CD14-positive monocyte (primary cell): ENCODE data around the gene ZCCHC17. TPM values are rescaled to one million over a fixed set of nuclear protein-coding genes. Genes with fewer than 3 reads are reported as not detected.

Experiments
- DNase-seq, 3 donors: peaks; one replicate each; pipeline ENCODE4 v3.0.0-alpha.2; 2011 to 2022
- H2AFZ ChIP-seq: 2 replicates; pipeline ENCODE4 v1.6.0; 2012; ENCODE audit warnings: mild to moderate bottlenecking, low read depth, low read length, inconsistent platforms; ENCODE audit not compliant: insufficient read depth, poor library complexity, severe bottlenecking
- H3K27ac ChIP-seq, 2 donors: 1 replicate in 1 of 2; 2 replicates in 1 of 2; pipeline ENCODE4 v1.5.1; 2012 to 2013; ENCODE audit warnings: low read length in 2 of 2, control low read depth in 1 of 2, inconsistent platforms in 1 of 2, low read depth in 1 of 2, mild to moderate bottlenecking in 1 of 2
- H3K27me3 ChIP-seq, 2 donors: one replicate each; pipeline versions ENCODE4 v1.6.0 to v1.6.1; 2011 to 2013; ENCODE audit warnings: low read length in 2 of 2; ENCODE audit not compliant: control insufficient read depth in 2 of 2, insufficient read depth in 2 of 2
- H3K36me3 ChIP-seq, 2 donors: replicated peaks in 1 of 2; 1 replicate in 1 of 2; 2 replicates in 1 of 2; pipeline versions ENCODE4 v1.5.1 to v1.6.1; 2012 to 2013; ENCODE audit warnings: low read length in 2 of 2, control low read depth in 1 of 2, inconsistent platforms in 1 of 2, mild to moderate bottlenecking in 1 of 2; ENCODE audit not compliant: insufficient read depth in 2 of 2, control insufficient read depth in 1 of 2
- H3K4me1 ChIP-seq, 2 donors: 1 replicate in 1 of 2; 2 replicates in 1 of 2; pipeline versions ENCODE4 v1.5.1 to v1.6.1; 2012 to 2013; ENCODE audit warnings: low read length in 2 of 2, control low read depth in 1 of 2, inconsistent platforms in 1 of 2, mild to moderate bottlenecking in 1 of 2, moderate library complexity in 1 of 2; ENCODE audit not compliant: insufficient read depth in 2 of 2, control insufficient read depth in 1 of 2
- H3K4me2 ChIP-seq: replicated peaks from 2 replicates; pipeline ENCODE3; 2012; ENCODE audit warnings: low read length, moderate library complexity, mild to moderate bottlenecking; ENCODE audit not compliant: poor library complexity, severe bottlenecking; ENCODE audit errors: extremely low read depth
- H3K4me3 ChIP-seq, 3 experiments: fragments of 200-600 bp in 1 of 3; sonication (generic) in 1 of 3; replicated peaks in 1 of 3; 1 replicate in 2 of 3; 2 replicates in 1 of 3; pipeline ENCODE4 v1.5.1; 2011 to 2013; ENCODE audit warnings: low read length in 3 of 3, mild to moderate bottlenecking in 3 of 3, control low read depth in 2 of 3, low read depth in 2 of 3, inconsistent platforms in 1 of 3, moderate library complexity in 1 of 3
- H3K79me2 ChIP-seq: 2 replicates; pipeline ENCODE4 v1.6.0; 2012; ENCODE audit warnings: mild to moderate bottlenecking, control low read depth, inconsistent platforms, low read length, moderate library complexity; ENCODE audit not compliant: insufficient read depth
- H3K9ac ChIP-seq: 2 replicates; pipeline ENCODE4 v1.6.0; 2017; ENCODE audit warnings: low read length, mild to moderate bottlenecking; ENCODE audit not compliant: insufficient read depth, poor library complexity, severe bottlenecking
- H3K9me3 ChIP-seq, 2 donors: replicated peaks in 1 of 2; 1 replicate in 1 of 2; 2 replicates in 1 of 2; pipeline versions ENCODE4 v1.5.1 to v1.6.1; 2012 to 2013; ENCODE audit warnings: low read length in 2 of 2, control low read depth in 1 of 2; ENCODE audit not compliant: control insufficient read depth in 1 of 2, insufficient read depth in 1 of 2
- H4K20me1 ChIP-seq: 2 replicates; pipeline ENCODE4 v1.6.0; 2012; ENCODE audit warnings: mild to moderate bottlenecking, low read length, control low read depth, moderate library complexity; ENCODE audit not compliant: insufficient read depth
- H3K27ac Mint-ChIP-seq, 7 donors: one replicate each; pipeline ENCODE4 v1.8.0; 2020; ENCODE audit warnings: mild to moderate bottlenecking in 7 of 7, mixed read lengths in 7 of 7, moderate library complexity in 6 of 7, inconsistent platforms in 2 of 7
- H3K27me3 Mint-ChIP-seq, 3 donors: one replicate each; pipeline ENCODE4 v1.8.0; 2021 to 2022; ENCODE audit warnings: low read depth in 3 of 3, mild to moderate bottlenecking in 3 of 3, mixed read lengths in 3 of 3, moderate library complexity in 3 of 3, inconsistent platforms in 1 of 3
- H3K36me3 Mint-ChIP-seq, 2 donors: one replicate each; pipeline ENCODE4 v1.8.0; 2020; ENCODE audit warnings: mixed read lengths in 2 of 2, inconsistent platforms in 1 of 2, mild to moderate bottlenecking in 1 of 2
- H3K4me1 Mint-ChIP-seq: one replicate; pipeline ENCODE4 v1.8.0; 2020; ENCODE audit warnings: mild to moderate bottlenecking, mixed read lengths
- H3K4me3 Mint-ChIP-seq, 2 donors: one replicate each; pipeline ENCODE4 v1.8.0; 2020; ENCODE audit warnings: mild to moderate bottlenecking in 2 of 2, mixed read lengths in 2 of 2, moderate library complexity in 1 of 2
- H3K9me3 Mint-ChIP-seq, 7 donors: one replicate each; pipeline ENCODE4 v1.8.0; 2020 to 2022; ENCODE audit warnings: mixed read lengths in 7 of 7, mild to moderate bottlenecking in 6 of 7, moderate library complexity in 6 of 7, inconsistent platforms in 2 of 7
- WGBS: methylation state at CpG from one replicate; pipeline ENCODE4 v1.1.5; 2013; ENCODE audit warnings: missing lambda C conversion rate; ENCODE audit not compliant: insufficient coverage; 5-methylcytosine and 5-hydroxymethylcytosine counted together
- intact Hi-C, 2 donors: fragments of 100-400 bp; cut with micrococcal nuclease; formaldehyde crosslinking; loops; one replicate each; pipeline versions ENCODE4 v1.15.0 to v1.15.1; 2023
- polyA plus RNA-seq, 3 donors: library from polyadenylated mRNA; depleted of rRNA in 1 of 3; unstranded in 2 of 3; stranded (reverse) in 1 of 3; fragments of 300-500 nt in 2 of 3; fragments of >200 nt in 1 of 3; fragmentation: Illumina TruSeq in 2 of 3; gene quantifications; 1 replicate in 2 of 3; 2 replicates in 1 of 3; pipeline ENCODE4 v1.2.3, GENCODE V29; 2012 to 2021
- TF ChIP-seq, protein P1 (sequence below): fragments of 200-600 bp; IDR thresholded peaks from one replicate; pipeline ENCODE4 v1.8.0; 2022; ENCODE audit warnings: antibody characterized with exemption, mild to moderate bottlenecking

Gene ZCCHC17
- polyA plus RNA-seq, 3 donors = 17.0 to 32.3 (median 29.3) TPM

DNA sequence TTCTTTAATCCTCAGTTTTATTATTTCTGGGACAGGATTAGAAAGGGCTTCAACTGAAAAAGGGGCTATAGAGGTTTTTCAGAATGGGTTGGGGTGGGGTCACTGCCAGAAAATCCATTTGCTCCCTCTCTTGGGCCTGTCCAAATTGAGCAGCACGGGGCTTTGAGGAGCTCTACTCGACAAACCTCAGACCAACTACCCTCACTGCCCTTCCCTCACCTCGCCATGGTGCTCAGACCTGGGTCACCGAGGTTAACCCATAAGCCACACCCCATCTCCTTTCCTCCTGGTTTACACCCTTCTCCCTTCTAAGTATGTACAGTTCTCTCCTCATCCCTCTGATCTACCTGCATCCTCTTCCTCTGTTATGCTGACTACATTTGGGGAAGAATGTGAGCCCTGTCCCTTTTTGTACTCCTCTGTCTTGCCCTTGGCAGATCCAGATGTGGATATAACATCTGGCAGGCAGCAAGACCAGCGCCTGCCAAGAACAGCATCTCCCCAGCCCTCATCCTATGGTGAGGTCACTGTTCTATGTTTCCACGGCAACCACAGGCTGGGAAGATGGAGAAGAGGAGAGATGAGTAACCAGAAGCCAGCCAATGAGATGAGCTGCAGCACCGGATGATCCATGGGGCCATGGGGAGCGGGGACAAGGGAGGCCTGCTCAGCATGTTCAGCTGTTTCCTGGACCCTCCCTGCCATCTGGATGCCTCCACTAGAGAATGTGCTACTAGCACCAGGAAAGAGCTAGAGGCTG, 79.7 kb downstream of the ZCCHC17 start:
- Mint-ChIP-seq H3K27me3 (peaks cover 20 to 28% (median 27%) of the 10 kb centered on the region in 3 donors), H3K27ac (no peak overlapping the region), H3K4me3 (no peak overlapping the region), H3K36me3 (peaks cover 0 to 7% of the 10 kb centered on the region in 2 donors), H3K9me3 (peaks cover 0 to 2% (median 0%) of the 10 kb centered on the region in 7 donors), H3K4me1 (peaks cover 17% of the 10 kb centered on the region)
- intact Hi-C loops = no loop called here
- 82% methylated on average over 7 of the region's 8 CpGs for WGBS
- DNase-seq = no peak
- Histone ChIP-seq H3K9ac (no peak overlapping the region), H3K79me2 (no peaks in the 10 kb centered on the region), H3K4me1 (peaks cover 12 to 16% of the 10 kb centered on the region in 2 donors), H3K27ac (no peak overlapping the region), H4K20me1 (no peaks in the 10 kb centered on the region), H3K4me2 (no peak overlapping the region), H3K27me3 (peaks cover 0 to 13% of the 10 kb centered on the region in 2 donors), H3K9me3 (no peaks in the 10 kb centered on the region), H3K36me3 (no peaks in the 10 kb centered on the region), H2AFZ (no peak overlapping the region), H3K4me3 (no peak overlapping the region)
- TF ChIP-seq, protein P1, sequence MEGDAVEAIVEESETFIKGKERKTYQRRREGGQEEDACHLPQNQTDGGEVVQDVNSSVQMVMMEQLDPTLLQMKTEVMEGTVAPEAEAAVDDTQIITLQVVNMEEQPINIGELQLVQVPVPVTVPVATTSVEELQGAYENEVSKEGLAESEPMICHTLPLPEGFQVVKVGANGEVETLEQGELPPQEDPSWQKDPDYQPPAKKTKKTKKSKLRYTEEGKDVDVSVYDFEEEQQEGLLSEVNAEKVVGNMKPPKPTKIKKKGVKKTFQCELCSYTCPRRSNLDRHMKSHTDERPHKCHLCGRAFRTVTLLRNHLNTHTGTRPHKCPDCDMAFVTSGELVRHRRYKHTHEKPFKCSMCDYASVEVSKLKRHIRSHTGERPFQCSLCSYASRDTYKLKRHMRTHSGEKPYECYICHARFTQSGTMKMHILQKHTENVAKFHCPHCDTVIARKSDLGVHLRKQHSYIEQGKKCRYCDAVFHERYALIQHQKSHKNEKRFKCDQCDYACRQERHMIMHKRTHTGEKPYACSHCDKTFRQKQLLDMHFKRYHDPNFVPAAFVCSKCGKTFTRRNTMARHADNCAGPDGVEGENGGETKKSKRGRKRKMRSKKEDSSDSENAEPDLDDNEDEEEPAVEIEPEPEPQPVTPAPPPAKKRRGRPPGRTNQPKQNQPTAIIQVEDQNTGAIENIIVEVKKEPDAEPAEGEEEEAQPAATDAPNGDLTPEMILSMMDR = no peak

DNA sequence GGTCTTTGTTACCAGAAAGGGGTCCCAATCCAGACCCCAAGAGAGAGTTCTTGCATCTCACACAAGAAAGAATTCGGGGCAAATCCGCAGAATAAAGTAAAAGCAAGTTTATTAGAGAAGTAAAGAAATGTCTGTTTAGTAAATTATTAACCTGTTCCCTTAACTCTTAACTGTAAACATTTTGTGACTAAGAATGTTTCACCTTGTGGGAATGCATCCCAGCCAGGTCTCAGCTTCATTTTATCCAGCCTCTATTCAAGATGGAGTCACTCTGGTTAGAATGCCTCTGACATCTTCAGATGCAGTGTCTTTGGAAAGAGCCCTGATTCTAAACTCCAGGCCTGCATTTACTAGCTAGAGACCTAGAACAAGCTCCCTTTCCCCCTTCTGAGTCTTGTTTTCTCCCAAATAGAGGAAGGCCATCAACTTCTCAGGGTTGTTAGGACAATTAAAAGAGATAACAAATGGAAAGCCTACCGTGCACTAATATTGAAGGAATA, 80.6 kb downstream of the ZCCHC17 start:
- peaks cover 0 to 12% of the 10 kb centered on the region in 2 donors for H3K27me3 ChIP-seq
- peaks cover 14% of the 10 kb centered on the region for H3K4me1 Mint-ChIP-seq
- H4K20me1 ChIP-seq = no peaks in the 10 kb centered on the region
- no peak overlapping the region for H3K27ac ChIP-seq
- no peaks in the 10 kb centered on the region for H3K79me2 ChIP-seq
- intact Hi-C loops = no loop called here
- H3K4me2 ChIP-seq = no peak overlapping the region
- peaks cover 19 to 24% (median 23%) of the 10 kb centered on the region in 3 donors for H3K27me3 Mint-ChIP-seq
- no peak overlapping the region for H3K4me3 ChIP-seq
- H2AFZ ChIP-seq = no peak overlapping the region
- no CpG with 5 or more reads among the region's 3 CpGs for WGBS
- H3K27ac Mint-ChIP-seq = no peak overlapping the region
- no peak overlapping the region for H3K9ac ChIP-seq
- DNase-seq = no peak
- TF ChIP-seq, protein P1 = no peak
- no peaks in the 10 kb centered on the region for H3K36me3 ChIP-seq
- H3K9me3 ChIP-seq = no peaks in the 10 kb centered on the region
- H3K4me3 Mint-ChIP-seq = no peak overlapping the region
- peaks cover 0 to 1% of the 10 kb centered on the region in 2 donors for H3K36me3 Mint-ChIP-seq
- H3K9me3 Mint-ChIP-seq = peaks cover 0 to 2% (median 0%) of the 10 kb centered on the region in 7 donors
- peaks cover 12 to 15% of the 10 kb centered on the region in 2 donors for H3K4me1 ChIP-seq
